Astrocyte of the cerebellum (primary cell): ENCODE data around the gene CACNA1B.

Experiments used
- DNase-seq: peaks from one replicate; pipeline ENCODE4 v3.0.0-alpha.2; 2011; ENCODE audit warnings: low read depth
- H3K4me3 ChIP-seq: 2 replicates; pipeline ENCODE4 v1.5.1; 2011; ENCODE audit warnings: mild to moderate bottlenecking, low read depth, low read length, moderate library complexity
- CTCF ChIP-seq: IDR thresholded peaks from 2 replicates; pipeline ENCODE4 v1.5.1; 2012; ENCODE audit warnings: low read length, low read depth, moderate library complexity, mild to moderate bottlenecking; ENCODE audit errors: missing control alignments
- in situ Hi-C: cut with HindIII; loops from 2 replicates; pipeline ENCODE4 v1.10.0; 2017; ENCODE audit warnings: low sequenced_read_pairs

Gene CACNA1B

GRCh38 chr9:137968235-137968634 lies 90.7 kb downstream of the CACNA1B start:
- DNase-seq: no peak
- no peak for TF ChIP-seq CTCF
- in situ Hi-C loops: no loop called here
- no peak overlapping the region for H3K4me3 ChIP-seq

- in situ Hi-C loops: no loop called here
- no peak overlapping the region for H3K4me3 ChIP-seq
- no peak for DNase-seq
- TF ChIP-seq CTCF: no peak
These were observed 91.4 kb downstream of the CACNA1B start for GRCh38 chr9:137969008-137969407.

GRCh38 chr9:137969685-137970084 lies 92.1 kb downstream of the CACNA1B start:
- DNase-seq: no peak
- no peak for TF ChIP-seq CTCF
- H3K4me3 ChIP-seq: no peak overlapping the region
- in situ Hi-C loops: no loop called here

GRCh38 chr9:137970098-137970497 lies 92.5 kb downstream of the CACNA1B start:
- in situ Hi-C loops: no loop called here
- H3K4me3 ChIP-seq: no peak overlapping the region
- DNase-seq: no peak
- no peak for TF ChIP-seq CTCF

GRCh38 chr9:137970686-137971476 lies 93.3 kb downstream of the CACNA1B start:
- in situ Hi-C loops: no loop called here

GRCh38 chr9:137971477-137972138 lies 94.0 kb downstream of the CACNA1B start:
- in situ Hi-C loops: no loop called here
- no peak for DNase-seq
- TF ChIP-seq CTCF: no peak

More at GRCh38 chr9:137970686-137971476, 93.3 kb downstream of the CACNA1B start:
- TF ChIP-seq CTCF: no peak
- H3K4me3 ChIP-seq: no peak overlapping the region
- DNase-seq: no peak

More at GRCh38 chr9:137971477-137972138, 94.0 kb downstream of the CACNA1B start:
- H3K4me3 ChIP-seq: no peak overlapping the region
